Testis (tissue), 3 donors: Measurements from ENCODE around the gene CRK. TPM values are rescaled to one million over a fixed set of nuclear protein-coding genes. Genes with fewer than 3 reads are reported as not detected.
A peak's percentile ranks its signal among the peaks of the same experiment; 100 is the strongest.

Source experiments
- DNase-seq: peaks from one replicate; pipeline ENCODE4 v3.0.0-alpha.2; 2019
- H3K27ac ChIP-seq, 2 donors: fragments of 200-600 bp; sonication (generic); one replicate each; pipeline ENCODE4 v1.5.1; 2019
- H3K27me3 ChIP-seq: fragments of 200-600 bp; sonication (generic); one replicate; pipeline ENCODE4 v1.5.1; 2019
- H3K36me3 ChIP-seq: fragments of 200-600 bp; sonication (generic); one replicate; pipeline ENCODE4 v1.5.1; 2017; ENCODE audit warnings: low read depth; ENCODE audit errors: missing control alignments
- H3K4me1 ChIP-seq: fragments of 200-600 bp; sonication (generic); one replicate; pipeline ENCODE4 v1.5.1; 2019
- H3K4me3 ChIP-seq, 2 donors: fragments of 200-600 bp; sonication (generic); one replicate each; pipeline ENCODE4 v1.5.1; 2017 to 2019
- H3K9me3 ChIP-seq: fragments of 200-600 bp; sonication (generic); one replicate; pipeline ENCODE4 v1.5.1; 2017
- POLR2A ChIP-seq: fragments of 450-650 bp; IDR thresholded peaks from one replicate; pipeline ENCODE4 v1.6.1; 2017; ENCODE audit warnings: antibody characterized with exemption, mild to moderate bottlenecking, moderate library complexity
- WGBS, 2 donors: methylation state at CpG; one replicate each; pipeline ENCODE4 v1.1.5; 2018; 5-methylcytosine and 5-hydroxymethylcytosine counted together
- intact Hi-C: fragments of 100-400 bp; cut with DNase I; formaldehyde crosslinking; loops from one replicate; pipeline ENCODE4 v1.15.1; 2023; ENCODE audit warnings: low total_unique reads
- polyA plus RNA-seq: library from polyadenylated mRNA; stranded (reverse); fragments of 350-450 nt; fragmentation: Illumina TruSeq; extraction: RNeasy Lipid Tissue Mini Kit (QIAGEN cat#74804); gene quantifications from one replicate; pipeline ENCODE4 v1.2.3, GENCODE V29; 2014; ENCODE audit warnings: low read depth, low replicate concordance; ENCODE audit not compliant: insufficient read depth
- total RNA-seq, 2 donors: library from RNA; depleted of rRNA; stranded (reverse); fragments of >200 nt; gene quantifications; one replicate each; pipeline ENCODE4 v1.2.3, GENCODE V29; 2016
- TF ChIP-seq, protein P1 (sequence below), 3 experiments: fragments of 450-650 bp in 2 of 3; fragments of 200-600 bp in 1 of 3; sonication (generic) in 1 of 3; IDR thresholded peaks; one replicate each; pipeline ENCODE4 v1.5.1; 2016 to 2019; ENCODE audit warnings: antibody characterized with exemption in 3 of 3, mild to moderate bottlenecking in 2 of 3, moderate library complexity in 1 of 3

The CRK gene
- total and polyA plus RNA-seq, 3 donors from 2014 or later: 45.7 to 79.1 (median 68.4) TPM

DNA sequence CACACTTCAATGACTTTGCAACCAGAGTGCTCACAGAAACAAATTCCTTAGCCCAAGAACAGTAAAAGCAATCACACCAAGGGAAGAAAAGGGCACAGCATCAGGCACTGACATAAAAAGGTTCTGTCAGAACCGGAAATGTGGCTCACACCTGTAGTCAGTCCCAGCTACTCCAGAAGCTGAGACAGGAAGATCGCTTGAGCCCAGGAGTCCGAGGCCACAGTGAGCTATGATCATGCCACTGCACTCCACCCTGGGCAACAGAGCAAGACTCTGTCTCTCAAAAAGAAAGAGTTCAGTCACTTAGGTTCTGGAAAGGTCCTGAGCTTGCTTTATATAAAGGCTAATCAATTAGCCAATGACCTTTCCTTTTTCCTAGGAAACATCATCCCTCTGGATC, 78.7 kb downstream of the CRK start:
- intact Hi-C loops: no loop called here
- no peak for DNase-seq
- Histone ChIP-seq H3K4me1 (peaks cover 90% of the 10 kb centered on the region), H3K27me3 (no peaks in the 10 kb centered on the region), H3K27ac (no peak overlapping the region), H3K9me3 (no peaks in the 10 kb centered on the region), H3K4me3 (no peak overlapping the region), H3K36me3 (no peaks in the 10 kb centered on the region)
- 61 to 73% methylated on average over 3 of the region's 3 CpGs for WGBS, 2 donors
- TF ChIP-seq, protein P1, sequence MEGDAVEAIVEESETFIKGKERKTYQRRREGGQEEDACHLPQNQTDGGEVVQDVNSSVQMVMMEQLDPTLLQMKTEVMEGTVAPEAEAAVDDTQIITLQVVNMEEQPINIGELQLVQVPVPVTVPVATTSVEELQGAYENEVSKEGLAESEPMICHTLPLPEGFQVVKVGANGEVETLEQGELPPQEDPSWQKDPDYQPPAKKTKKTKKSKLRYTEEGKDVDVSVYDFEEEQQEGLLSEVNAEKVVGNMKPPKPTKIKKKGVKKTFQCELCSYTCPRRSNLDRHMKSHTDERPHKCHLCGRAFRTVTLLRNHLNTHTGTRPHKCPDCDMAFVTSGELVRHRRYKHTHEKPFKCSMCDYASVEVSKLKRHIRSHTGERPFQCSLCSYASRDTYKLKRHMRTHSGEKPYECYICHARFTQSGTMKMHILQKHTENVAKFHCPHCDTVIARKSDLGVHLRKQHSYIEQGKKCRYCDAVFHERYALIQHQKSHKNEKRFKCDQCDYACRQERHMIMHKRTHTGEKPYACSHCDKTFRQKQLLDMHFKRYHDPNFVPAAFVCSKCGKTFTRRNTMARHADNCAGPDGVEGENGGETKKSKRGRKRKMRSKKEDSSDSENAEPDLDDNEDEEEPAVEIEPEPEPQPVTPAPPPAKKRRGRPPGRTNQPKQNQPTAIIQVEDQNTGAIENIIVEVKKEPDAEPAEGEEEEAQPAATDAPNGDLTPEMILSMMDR (IDR thresholded peaks at IDR 0.05): no peak
- TF ChIP-seq POLR2A: no peak

DNA sequence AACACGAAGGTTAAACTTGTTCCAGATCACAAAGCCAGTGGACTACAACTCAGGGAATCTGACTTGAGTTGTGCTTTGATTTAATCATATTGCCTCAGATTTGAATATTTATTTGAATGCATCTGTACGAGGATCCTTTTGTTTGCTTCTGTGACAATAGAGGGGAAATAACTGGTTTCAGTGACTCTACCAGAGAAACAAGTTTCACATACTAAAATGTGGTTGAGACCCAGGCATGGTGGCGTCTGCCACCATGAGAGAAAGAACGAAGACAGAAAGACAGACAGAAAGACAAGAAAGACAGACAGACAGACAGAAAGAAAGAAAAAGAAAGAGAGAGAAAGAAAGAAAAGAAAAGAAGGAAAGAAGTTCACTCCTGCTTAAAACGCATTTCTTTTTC, 80.0 kb downstream of the CRK start:
- peak overlapping the region; percentile 50 to 70 for H3K27ac ChIP-seq
- DNase-seq: no peak
- H3K4me3 ChIP-seq: no peak overlapping the region
- intact Hi-C loops: no loop called here
- 36 to 41% methylated on average over 5 of the region's 5 CpGs for WGBS, 2 donors
- H3K9me3 ChIP-seq: no peaks in the 10 kb centered on the region
- H3K27me3 ChIP-seq: no peaks in the 10 kb centered on the region
- no peaks in the 10 kb centered on the region for H3K36me3 ChIP-seq
- TF ChIP-seq, protein P1 (IDR thresholded peaks at IDR 0.05): no peak
- no peak for TF ChIP-seq POLR2A
- H3K4me1 ChIP-seq: peaks cover 77% of the 10 kb centered on the region

DNA sequence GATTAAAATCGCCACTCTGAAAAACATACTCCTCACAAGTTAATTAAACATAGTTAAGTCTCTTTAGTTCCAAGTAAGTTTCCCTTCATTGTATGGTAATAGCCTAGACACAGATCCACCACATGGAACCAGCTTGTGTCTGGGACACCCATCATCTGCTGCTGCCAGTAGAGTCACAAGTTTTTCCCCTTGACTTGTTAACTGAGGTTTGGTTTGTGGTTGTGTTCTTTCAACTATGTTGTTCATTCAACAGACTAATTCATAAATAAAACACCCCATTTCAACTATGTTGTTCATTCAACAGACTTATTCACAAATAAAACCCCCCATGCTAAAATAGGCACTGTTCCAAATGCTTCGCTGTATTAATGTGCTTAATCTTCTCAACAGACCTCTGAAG, 80.4 kb downstream of the CRK start:
- Histone ChIP-seq H3K4me1 (peaks cover 73% of the 10 kb centered on the region), H3K4me3 (no peak overlapping the region), H3K9me3 (no peaks in the 10 kb centered on the region), H3K36me3 (no peaks in the 10 kb centered on the region), H3K27ac (no peak overlapping the region), H3K27me3 (no peaks in the 10 kb centered on the region)
- 26 to 30% methylated on average over 2 of the region's 2 CpGs for WGBS, 2 donors
- no peak for DNase-seq
- intact Hi-C loops: no loop called here
- TF ChIP-seq, protein P1 (IDR thresholded peaks at IDR 0.05): no peak
- TF ChIP-seq POLR2A: no peak

DNA sequence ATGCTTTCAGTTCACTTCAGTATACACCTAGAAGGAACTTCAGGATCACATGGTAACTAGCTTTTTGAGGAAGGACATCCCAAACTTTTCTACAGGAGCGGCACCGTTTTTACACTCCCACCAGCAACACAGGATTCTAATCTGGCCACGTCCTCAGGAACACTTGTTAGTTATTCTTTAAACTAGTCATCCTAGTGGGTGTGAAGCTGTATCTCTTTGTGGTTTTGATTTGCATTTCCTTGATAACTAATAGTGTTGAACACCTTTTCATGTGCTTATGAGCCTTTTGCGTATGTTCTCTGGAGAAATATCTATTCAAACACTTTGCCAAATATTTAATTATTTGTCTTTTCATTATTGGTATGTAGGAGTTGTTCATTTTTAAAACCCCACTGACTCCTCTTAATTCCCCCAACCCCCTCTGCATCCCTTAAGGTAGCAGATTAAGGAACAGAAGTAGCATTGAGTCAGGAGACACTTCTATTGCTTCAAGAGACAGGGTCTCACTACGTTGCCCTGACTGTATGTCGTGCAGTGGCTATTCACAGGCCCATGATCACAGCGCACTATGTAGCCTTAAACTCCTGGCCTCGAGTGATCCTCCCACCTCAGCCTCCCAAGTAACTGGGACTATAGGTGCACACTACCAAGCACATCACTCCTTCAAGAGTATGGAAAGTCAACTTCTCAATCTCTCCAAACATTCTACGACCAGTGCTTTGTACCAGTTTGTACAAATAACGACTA, 81.4 kb downstream of the CRK start:
- no peak for DNase-seq
- Histone ChIP-seq H3K36me3 (no peaks in the 10 kb centered on the region), H3K4me3 (no peak overlapping the region), H3K27me3 (no peaks in the 10 kb centered on the region), H3K9me3 (no peaks in the 10 kb centered on the region), H3K4me1 (peaks cover 64% of the 10 kb centered on the region), H3K27ac (no peak overlapping the region)
- TF ChIP-seq, protein P1 (IDR thresholded peaks at IDR 0.05): no peak
- TF ChIP-seq POLR2A: no peak
- WGBS, 2 donors: 60 to 61% methylated on average over 10 of the region's 10 CpGs
- intact Hi-C loops: no loop called here

DNA sequence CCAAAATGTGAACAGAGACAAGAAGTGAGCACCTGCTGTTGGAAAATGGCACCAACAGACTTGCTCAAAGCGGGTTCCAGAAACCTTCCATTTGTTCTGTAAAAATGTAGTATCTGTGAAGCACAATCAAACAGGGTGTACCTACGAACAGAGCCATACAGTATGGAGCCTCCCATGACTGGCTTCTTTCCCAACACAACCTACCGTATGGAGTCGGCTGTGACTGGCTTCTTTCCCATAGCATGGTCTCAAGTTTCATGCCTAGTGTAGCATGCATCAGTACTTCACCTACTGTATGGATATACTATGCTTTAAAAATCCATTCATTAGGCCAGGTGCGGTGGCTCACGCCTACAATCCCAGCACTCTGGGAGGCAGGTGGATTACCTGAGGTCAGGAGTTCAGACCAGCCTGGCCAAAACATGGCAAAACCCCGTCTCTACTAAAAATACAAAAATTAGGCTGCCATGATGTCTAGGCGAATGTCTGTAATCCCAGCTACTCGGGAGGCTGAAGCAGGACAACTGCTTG, 82.3 kb downstream of the CRK start:
- Histone ChIP-seq H3K9me3 (no peaks in the 10 kb centered on the region), H3K27ac (no peak overlapping the region), H3K27me3 (no peaks in the 10 kb centered on the region), H3K36me3 (no peaks in the 10 kb centered on the region), H3K4me1 (peaks cover 56% of the 10 kb centered on the region), H3K4me3 (no peak overlapping the region)
- no peak for DNase-seq
- 52 to 63% methylated on average over 9 of the region's 9 CpGs for WGBS, 2 donors
- TF ChIP-seq, protein P1 (IDR thresholded peaks at IDR 0.05): no peak
- no peak for TF ChIP-seq POLR2A
- intact Hi-C loops: no loop called here
